CD4-positive, alpha-beta T cell treated with Interleukin-2 at 100 ng/mL for 4 hours (primary cell): ENCODE results near the gene MACROD2.
"Not testable (repeated sequence)": the region's sequence is repeated elsewhere in the genome, so short reads cannot be mapped to it uniquely, and the experiment has no call there.

Experiments
- DNase-seq: peaks from one replicate; pipeline ENCODE4 v3.0.0-alpha.2; 2020; ENCODE audit warnings: low spot score

MACROD2 gene

GRCh38 chr20:14915356-14915755, 920.0 kb downstream of the MACROD2 start:
- no peak for DNase-seq

- DNase-seq: no peak
Measured at GRCh38 chr20:14916360-14916920, 921.1 kb downstream of the MACROD2 start.

- DNase-seq: no peak
Measured at GRCh38 chr20:14918281-14918680, 923.0 kb downstream of the MACROD2 start.

- DNase-seq: no peak
Measured at GRCh38 chr20:14918976-14919375, 923.7 kb downstream of the MACROD2 start.

GRCh38 chr20:14919501-14920081, 924.3 kb downstream of the MACROD2 start:
- no peak for DNase-seq

- DNase-seq: no peak
Measured at GRCh38 chr20:14921513-14921912, 926.2 kb downstream of the MACROD2 start.

- DNase-seq: no peak
Measured at GRCh38 chr20:14922503-14923267, 927.4 kb downstream of the MACROD2 start.

- DNase-seq: no peak
Measured at GRCh38 chr20:14924433-14924832, 929.1 kb downstream of the MACROD2 start.

- DNase-seq: no peak
Measured at GRCh38 chr20:14925300-14925699, 930.0 kb downstream of the MACROD2 start.

- DNase-seq: not testable (repeated sequence)
Measured at GRCh38 chr20:14926436-14926835, 931.1 kb downstream of the MACROD2 start.

- DNase-seq: no peak
Measured at GRCh38 chr20:14928083-14928482, 932.8 kb downstream of the MACROD2 start.

- no peak for DNase-seq
Measured at GRCh38 chr20:14929388-14929787, 934.1 kb downstream of the MACROD2 start.

- DNase-seq: no peak
Measured at GRCh38 chr20:14932040-14932439, 936.7 kb downstream of the MACROD2 start.

GRCh38 chr20:14935285-14935684, 940.0 kb downstream of the MACROD2 start:
- no peak for DNase-seq

GRCh38 chr20:14937021-14937420, 941.7 kb downstream of the MACROD2 start:
- DNase-seq: no peak

GRCh38 chr20:14937846-14938245, 942.5 kb downstream of the MACROD2 start:
- DNase-seq: no peak

GRCh38 chr20:14947536-14947935, 952.2 kb downstream of the MACROD2 start:
- no peak for DNase-seq

- no peak for DNase-seq
Measured at GRCh38 chr20:14947946-14948345, 952.6 kb downstream of the MACROD2 start.

GRCh38 chr20:14948416-14948815, 953.1 kb downstream of the MACROD2 start:
- no peak for DNase-seq

GRCh38 chr20:14950633-14951032, 955.3 kb downstream of the MACROD2 start:
- DNase-seq: no peak

- no peak for DNase-seq
Measured at GRCh38 chr20:14951105-14951504, 955.8 kb downstream of the MACROD2 start.

- DNase-seq: no peak
Measured at GRCh38 chr20:14951707-14952418, 956.5 kb downstream of the MACROD2 start.

GRCh38 chr20:14953736-14954135, 958.4 kb downstream of the MACROD2 start:
- DNase-seq: no peak
